AG09319 (cell line): Measurements from ENCODE around the gene EFNA4.

ENCODE experiments used
- DNase-seq: peaks from one replicate; pipeline ENCODE4 v3.0.0-alpha.2; 2010; ENCODE audit warnings: low read depth; ENCODE audit errors: extremely low read depth
- TF ChIP-seq, protein P1 (sequence below): IDR thresholded peaks from 2 replicates; pipeline ENCODE4 v1.5.1; 2011; ENCODE audit warnings: low read depth, mild to moderate bottlenecking, inconsistent platforms, low read length, moderate library complexity

EFNA4 gene

DNA sequence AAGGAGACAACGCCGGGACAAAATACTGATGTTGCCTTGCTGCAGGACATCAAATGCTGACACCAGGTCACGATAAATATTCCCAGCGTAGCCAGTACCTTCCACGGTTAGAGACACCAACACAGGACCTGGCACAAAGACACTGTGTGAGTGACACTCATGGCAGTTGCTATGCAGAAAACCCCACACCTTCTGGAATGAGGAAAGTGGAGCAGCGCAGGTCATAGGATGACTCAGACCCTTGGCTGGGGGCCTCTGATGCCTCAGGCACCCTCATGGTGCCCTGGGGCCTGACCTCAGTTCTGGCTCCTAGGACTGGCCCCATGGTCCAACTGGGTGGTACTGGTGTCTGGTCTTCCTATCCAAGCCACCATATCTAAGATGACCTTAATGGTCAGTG, 37.0 kb upstream of the EFNA4 start:
- DNase-seq = no peak
- TF ChIP-seq, protein P1, sequence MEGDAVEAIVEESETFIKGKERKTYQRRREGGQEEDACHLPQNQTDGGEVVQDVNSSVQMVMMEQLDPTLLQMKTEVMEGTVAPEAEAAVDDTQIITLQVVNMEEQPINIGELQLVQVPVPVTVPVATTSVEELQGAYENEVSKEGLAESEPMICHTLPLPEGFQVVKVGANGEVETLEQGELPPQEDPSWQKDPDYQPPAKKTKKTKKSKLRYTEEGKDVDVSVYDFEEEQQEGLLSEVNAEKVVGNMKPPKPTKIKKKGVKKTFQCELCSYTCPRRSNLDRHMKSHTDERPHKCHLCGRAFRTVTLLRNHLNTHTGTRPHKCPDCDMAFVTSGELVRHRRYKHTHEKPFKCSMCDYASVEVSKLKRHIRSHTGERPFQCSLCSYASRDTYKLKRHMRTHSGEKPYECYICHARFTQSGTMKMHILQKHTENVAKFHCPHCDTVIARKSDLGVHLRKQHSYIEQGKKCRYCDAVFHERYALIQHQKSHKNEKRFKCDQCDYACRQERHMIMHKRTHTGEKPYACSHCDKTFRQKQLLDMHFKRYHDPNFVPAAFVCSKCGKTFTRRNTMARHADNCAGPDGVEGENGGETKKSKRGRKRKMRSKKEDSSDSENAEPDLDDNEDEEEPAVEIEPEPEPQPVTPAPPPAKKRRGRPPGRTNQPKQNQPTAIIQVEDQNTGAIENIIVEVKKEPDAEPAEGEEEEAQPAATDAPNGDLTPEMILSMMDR = no peak

DNA sequence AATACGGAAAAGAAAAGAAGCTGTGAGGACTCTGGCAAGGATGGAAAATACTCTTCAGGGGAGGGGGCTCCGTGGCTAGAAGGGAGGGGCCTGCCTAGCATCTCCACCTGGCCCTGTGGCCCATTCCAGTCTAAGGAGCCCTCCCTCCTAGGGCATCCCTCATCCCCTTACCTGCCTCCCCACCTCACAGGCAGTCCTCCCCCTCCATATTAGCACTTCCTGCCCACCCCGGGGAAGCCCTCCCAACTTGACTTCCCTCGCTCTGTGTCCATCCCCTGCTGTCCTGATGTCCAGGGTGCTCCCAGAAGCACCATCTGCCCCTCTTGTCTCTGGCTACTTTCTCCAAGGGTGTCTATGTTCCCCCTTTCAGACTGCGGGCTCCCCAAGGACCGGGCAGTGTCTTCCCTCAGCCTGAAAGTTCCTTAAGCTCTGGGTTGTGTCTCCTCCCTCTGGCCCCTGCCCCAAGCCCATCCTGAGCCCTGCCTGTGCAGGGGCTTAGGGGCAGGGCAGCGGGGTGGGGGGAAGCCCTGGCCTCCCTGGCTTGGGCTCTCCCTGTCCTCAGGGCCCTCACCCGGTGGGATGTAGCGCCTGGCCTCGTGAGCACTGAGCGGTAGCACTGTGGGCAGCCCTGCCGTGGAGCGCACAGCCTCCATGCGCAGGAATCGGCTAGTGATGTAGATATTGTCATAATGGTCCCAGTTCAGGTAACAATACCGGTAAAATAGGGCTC, 33.9 kb upstream of the EFNA4 start:
- TF ChIP-seq, protein P1 = no peak
- DNase-seq = no peak

DNA sequence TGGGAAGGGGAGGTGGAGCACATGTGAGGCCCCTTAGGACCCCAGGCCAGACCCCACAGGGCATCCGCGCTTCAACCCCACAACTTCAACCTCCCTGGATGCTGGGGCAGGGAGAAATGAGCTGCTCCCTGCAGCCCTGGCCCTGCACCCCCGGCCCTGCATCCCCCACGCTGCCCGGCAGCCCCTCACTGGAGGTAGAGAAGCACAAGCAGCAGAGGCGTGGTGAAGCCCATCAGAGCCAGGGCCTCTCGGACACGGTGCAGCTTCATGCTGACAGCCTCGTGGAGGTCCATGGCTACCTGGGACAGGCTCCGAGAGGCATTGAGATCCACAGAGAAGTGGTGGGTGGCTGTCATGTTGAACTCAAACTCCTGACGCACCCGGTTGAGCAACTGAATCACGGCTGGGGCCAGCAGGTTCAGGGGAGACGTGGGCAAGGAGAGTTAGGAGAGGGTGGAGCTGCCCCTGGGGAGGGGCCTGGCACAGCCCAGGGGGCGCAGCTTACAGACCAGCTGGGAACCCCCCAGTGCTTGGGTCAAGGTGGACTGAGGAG, 33.2 kb upstream of the EFNA4 start:
- TF ChIP-seq, protein P1 = no peak
- DNase-seq = no peak

DNA sequence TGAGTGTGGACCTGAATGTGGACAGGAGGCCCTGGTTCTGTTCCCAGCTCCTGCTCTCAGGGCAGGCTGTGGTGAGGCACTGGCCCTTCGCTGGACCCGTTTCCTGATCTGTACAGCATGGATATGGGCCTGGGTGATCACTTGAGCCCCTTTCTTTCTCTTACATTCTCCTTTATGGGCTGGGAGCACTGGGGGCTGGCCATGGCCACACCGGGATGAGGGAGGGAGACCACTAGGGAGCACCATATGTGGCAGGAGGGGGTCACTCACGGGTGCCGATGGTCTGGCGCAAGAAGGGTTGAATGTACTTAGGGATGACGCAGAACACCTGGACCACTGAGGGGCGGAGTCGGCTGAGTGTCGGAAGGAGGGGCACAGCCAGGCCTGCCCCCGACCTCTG, 32.6 kb upstream of the EFNA4 start:
- DNase-seq = no peak
- TF ChIP-seq, protein P1 = no peak

DNA sequence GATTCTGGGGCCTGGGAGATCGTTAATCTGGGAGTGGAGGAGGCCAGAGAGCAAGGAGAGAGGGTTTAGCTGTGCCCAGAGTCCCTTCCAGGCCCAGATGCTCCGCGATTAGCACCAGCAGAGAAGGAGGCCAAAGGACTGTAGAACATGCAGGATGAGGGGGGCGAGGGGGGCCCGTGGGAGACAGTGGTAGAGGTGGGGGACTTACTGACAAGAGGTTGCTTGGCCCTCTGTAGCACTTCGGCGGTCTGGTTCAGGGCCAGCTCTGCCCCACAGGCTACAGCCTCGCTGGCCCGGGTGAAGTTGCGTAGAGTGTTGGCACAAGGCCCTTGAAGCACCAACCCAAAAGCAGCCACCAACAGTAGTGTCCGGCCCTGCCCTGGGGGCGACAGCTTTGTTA, 30.7 kb upstream of the EFNA4 start:
- TF ChIP-seq, protein P1 = no peak
- DNase-seq = no peak

DNA sequence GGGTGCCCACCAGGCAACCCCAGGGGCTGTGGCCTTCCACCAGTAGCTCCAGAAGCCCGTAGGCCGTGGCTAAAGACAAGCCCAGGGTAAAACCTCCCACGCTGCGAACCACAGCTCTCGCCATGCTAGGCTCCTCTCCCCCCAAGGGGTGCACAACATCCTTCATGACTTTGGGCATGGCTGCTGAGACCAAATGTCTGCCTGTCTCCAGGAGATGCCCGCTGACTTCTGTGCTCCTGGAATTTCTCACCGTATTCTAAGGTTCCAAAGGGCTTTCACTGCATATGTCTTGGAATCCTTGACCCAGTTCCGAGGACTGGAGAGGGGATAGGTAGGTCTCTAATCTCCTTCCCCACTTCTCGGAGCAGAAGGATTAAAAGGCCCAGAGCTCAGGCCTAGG, 30.0 kb upstream of the EFNA4 start, which contains the start of the genes DCST1 and DCST2:
Gene DCST1, plus strand, starts transcription at position 301 of the 400 bp plus-strand sequence. CDS start 213 bp downstream, outside the sequence.
Gene DCST2, minus strand, starts transcription at position 258 of the 400 bp plus-strand sequence. Its CDS starts 80 bp downstream, at position 178.
- no peak for DNase-seq
- TF ChIP-seq, protein P1 = no peak
